ENCODE measurements around the gene KCNQ1. TPM values are rescaled to one million over a fixed set of nuclear protein-coding genes. Genes with fewer than 3 reads are reported as not detected.

The KCNQ1 gene
- total and polyA plus RNA-seq, 7 experiments from 2014 or later: 14.7 to 46.4 (median 36.9) TPM

GRCh38 chr11:2862395-2863275, 417.8 kb downstream of the KCNQ1 start:
- POLR2A ChIA-PET: no interaction called here
- Mint-ChIP-seq H3K36me3 (peaks cover 0 to 4% (median 0%) of the 10 kb centered on the region in 5 donors), H3K4me1 (peaks cover 0 to 6% (median 0%) of the 10 kb centered on the region in 7 donors), H3K27me3 (peaks cover 31 to 53% (median 46%) of the 10 kb centered on the region in 5 donors), H3K4me3 (peak overlapping the region in 1 of 10 donors; percentile 11), H3K9me3 (peaks cover 0 to 7% (median 0%) of the 10 kb centered on the region in 11 donors), H3K27ac (no peak overlapping the region)
- no peak overlapping the region for H3K27ac ChIP-seq (ENCODE audit: low read depth, low read length)
- no peaks in the 10 kb centered on the region for H3K4me1 ChIP-seq (ENCODE audit: control insufficient read depth in 2 of 2, insufficient read depth in 2 of 2, low read length in 2 of 2)
- H3K36me3 ChIP-seq (ENCODE audit: control insufficient read depth in 2 of 3, insufficient read depth in 3 of 3, low read length in 3 of 3): no peaks in the 10 kb centered on the region
- DNase-seq: no peak
- H3K9me3 ChIP-seq (ENCODE audit: control insufficient read depth in 2 of 3, low read length in 3 of 3): peaks cover 0 to 3% (median 0%) of the 10 kb centered on the region in 3 experiments
- no peak overlapping the region for H3K4me3 ChIP-seq (ENCODE audit: low read length)
- no peaks in the 10 kb centered on the region for H3K27me3 ChIP-seq (ENCODE audit: control insufficient read depth in 2 of 2, insufficient read depth in 2 of 2, low read length in 2 of 2)
- no peak for ATAC-seq
- intact Hi-C loops (cut with micrococcal nuclease): no loop called here
- CTCF ChIA-PET: no interaction called here

DNA sequence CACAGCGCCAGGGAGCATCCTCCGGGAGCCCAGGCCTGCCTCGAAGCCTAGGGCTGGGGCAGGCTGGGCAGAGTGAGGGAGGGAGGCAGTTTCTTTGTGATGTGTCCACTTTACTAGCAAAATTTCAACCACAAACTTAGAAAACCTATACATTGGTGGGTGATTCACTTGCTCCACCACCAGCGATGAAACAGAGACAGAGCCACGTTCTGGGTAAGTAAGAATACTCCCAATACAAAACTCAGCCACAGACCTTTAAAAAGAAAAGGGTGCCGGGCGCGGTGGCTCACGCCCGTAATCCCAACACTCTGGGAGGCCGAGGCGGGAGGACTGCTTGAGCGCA, 418.4 kb downstream of the KCNQ1 start:
- no peak overlapping the region for H3K27ac ChIP-seq (ENCODE audit: low read depth, low read length)
- Mint-ChIP-seq H3K36me3 (peaks cover 0 to 4% (median 0%) of the 10 kb centered on the region in 5 donors), H3K4me3 (peak overlapping the region in 1 of 10 donors; percentile 11), H3K4me1 (peaks cover 0 to 6% (median 5%) of the 10 kb centered on the region in 7 donors), H3K27ac (peak overlapping the region in 1 of 9 donors; percentile 30), H3K9me3 (peaks cover 0 to 7% (median 0%) of the 10 kb centered on the region in 11 donors), H3K27me3 (peaks cover 37 to 59% (median 51%) of the 10 kb centered on the region in 5 donors)
- H3K27me3 ChIP-seq (ENCODE audit: control insufficient read depth in 2 of 2, insufficient read depth in 2 of 2, low read length in 2 of 2): no peaks in the 10 kb centered on the region
- POLR2A ChIA-PET: no interaction called here
- H3K36me3 ChIP-seq (ENCODE audit: control insufficient read depth in 2 of 3, insufficient read depth in 3 of 3, low read length in 3 of 3): no peaks in the 10 kb centered on the region
- intact Hi-C loops (cut with micrococcal nuclease): no loop called here
- CTCF ChIA-PET: no interaction called here
- DNase-seq (no peak), ATAC-seq (no peak)
- H3K4me1 ChIP-seq (ENCODE audit: control insufficient read depth in 2 of 2, insufficient read depth in 2 of 2, low read length in 2 of 2): no peaks in the 10 kb centered on the region
- H3K9me3 ChIP-seq (ENCODE audit: control insufficient read depth in 2 of 3, low read length in 3 of 3): peaks cover 0 to 3% (median 0%) of the 10 kb centered on the region in 3 experiments
- no peak overlapping the region for H3K4me3 ChIP-seq (ENCODE audit: low read length)

DNA sequence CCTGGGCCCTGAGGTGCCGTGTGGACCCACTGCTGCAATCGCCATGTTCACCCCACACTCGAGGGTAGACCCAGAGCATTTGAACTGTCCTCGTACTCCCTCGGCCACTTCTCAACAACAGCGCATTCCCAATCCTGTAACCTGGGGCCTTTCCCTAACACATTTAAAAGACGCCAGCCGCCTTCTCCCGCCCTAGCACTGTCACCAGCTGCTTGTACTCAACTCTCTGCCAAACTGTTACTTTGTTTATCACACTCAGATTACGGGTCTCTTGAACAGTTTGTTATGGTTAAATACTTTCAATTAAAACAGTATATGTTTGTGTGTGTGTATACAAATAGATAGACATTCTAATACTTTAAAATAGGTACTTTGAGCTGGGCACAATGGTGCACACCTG, 420.1 kb downstream of the KCNQ1 start:
- peaks cover 48 to 67% (median 56%) of the 10 kb centered on the region in 5 donors for H3K27me3 Mint-ChIP-seq

DNA sequence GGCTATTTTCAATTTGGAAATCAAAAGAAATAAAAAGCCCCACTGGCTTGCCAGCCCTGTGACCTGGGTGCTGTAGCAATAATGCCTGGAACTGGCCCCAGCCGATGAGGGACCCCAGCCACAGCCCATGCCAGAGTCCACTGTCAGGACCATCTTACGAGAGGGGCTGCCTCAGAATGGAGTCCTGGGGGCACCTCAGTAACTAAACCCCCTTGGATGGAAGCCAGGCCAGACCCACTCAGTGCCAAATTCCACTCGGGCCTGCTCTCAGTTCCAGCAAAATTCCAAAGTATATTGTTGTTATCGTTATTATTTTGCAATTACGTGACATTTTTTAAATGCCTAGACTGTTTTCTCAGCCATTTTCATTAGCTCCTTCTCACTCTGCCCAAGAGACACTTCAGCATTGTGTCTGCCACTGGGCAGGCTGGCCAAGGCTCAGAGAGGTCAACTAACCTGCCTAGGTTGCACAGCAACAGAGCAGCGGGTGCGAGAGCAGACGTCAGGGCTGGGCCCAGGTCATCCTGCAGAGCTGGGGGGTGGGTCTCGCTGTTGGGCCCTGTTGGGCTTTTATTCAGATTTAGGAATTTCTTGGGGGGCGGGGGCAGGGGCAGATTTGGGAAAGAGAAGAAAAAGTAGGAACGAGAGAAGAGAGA, 421.2 kb downstream of the KCNQ1 start:
- Mint-ChIP-seq H3K4me1 (peaks cover 0 to 14% (median 6%) of the 10 kb centered on the region in 7 donors), H3K27me3 (peaks cover 46 to 67% (median 50%) of the 10 kb centered on the region in 5 donors), H3K9me3 (peaks cover 0 to 7% (median 0%) of the 10 kb centered on the region in 11 donors), H3K4me3 (no peak overlapping the region), H3K36me3 (peaks cover 0 to 4% (median 0%) of the 10 kb centered on the region in 5 donors), H3K27ac (no peak overlapping the region)
- H3K36me3 ChIP-seq (ENCODE audit: control insufficient read depth in 2 of 3, insufficient read depth in 3 of 3, low read length in 3 of 3): no peaks in the 10 kb centered on the region
- peaks cover 0 to 4% of the 10 kb centered on the region in 2 donors for H3K27me3 ChIP-seq (ENCODE audit: control insufficient read depth in 2 of 2, insufficient read depth in 2 of 2, low read length in 2 of 2)
- H3K4me3 ChIP-seq (ENCODE audit: low read length): no peak overlapping the region
- CTCF ChIA-PET: no interaction called here
- peaks cover 0 to 3% (median 0%) of the 10 kb centered on the region in 3 experiments for H3K9me3 ChIP-seq (ENCODE audit: control insufficient read depth in 2 of 3, low read length in 3 of 3)
- H3K4me1 ChIP-seq (ENCODE audit: control insufficient read depth in 2 of 2, insufficient read depth in 2 of 2, low read length in 2 of 2): no peaks in the 10 kb centered on the region
- DNase-seq (no peak), ATAC-seq (no peak)
- H3K27ac ChIP-seq (ENCODE audit: low read depth, low read length): no peak overlapping the region
- POLR2A ChIA-PET: no interaction called here
- intact Hi-C loops (cut with micrococcal nuclease): no loop called here

More for the DNA sequence above, 420.1 kb downstream of the KCNQ1 start:
- H3K27ac ChIP-seq (ENCODE audit: low read depth, low read length): no peak overlapping the region
- peaks cover 0 to 7% (median 0%) of the 10 kb centered on the region in 11 donors for H3K9me3 Mint-ChIP-seq
- intact Hi-C loops (cut with micrococcal nuclease): no loop called here
- POLR2A ChIA-PET: no interaction called here
- H3K27ac Mint-ChIP-seq: no peak overlapping the region
- CTCF ChIA-PET: no interaction called here
- peaks cover 0 to 14% (median 5%) of the 10 kb centered on the region in 7 donors for H3K4me1 Mint-ChIP-seq
- H3K36me3 ChIP-seq (ENCODE audit: control insufficient read depth in 2 of 3, insufficient read depth in 3 of 3, low read length in 3 of 3): no peaks in the 10 kb centered on the region
- peaks cover 0 to 3% (median 0%) of the 10 kb centered on the region in 3 experiments for H3K9me3 ChIP-seq (ENCODE audit: control insufficient read depth in 2 of 3, low read length in 3 of 3)
- DNase-seq (no peak), ATAC-seq (no peak)
- no peak overlapping the region for H3K4me3 ChIP-seq (ENCODE audit: low read length)
- H3K27me3 ChIP-seq (ENCODE audit: control insufficient read depth in 2 of 2, insufficient read depth in 2 of 2, low read length in 2 of 2): no peaks in the 10 kb centered on the region
- H3K4me3 Mint-ChIP-seq: no peak overlapping the region
- no peaks in the 10 kb centered on the region for H3K4me1 ChIP-seq (ENCODE audit: control insufficient read depth in 2 of 2, insufficient read depth in 2 of 2, low read length in 2 of 2)
- H3K36me3 Mint-ChIP-seq: peaks cover 0 to 4% (median 0%) of the 10 kb centered on the region in 5 donors

- CTCF ChIA-PET: no interaction called here
- Histone ChIP-seq H3K27me3 (ENCODE audit: control insufficient read depth in 2 of 2, insufficient read depth in 2 of 2, low read length in 2 of 2) (peaks cover 0 to 4% of the 10 kb centered on the region in 2 donors), H3K27ac (ENCODE audit: low read depth, low read length) (no peak overlapping the region), H3K4me1 (ENCODE audit: control insufficient read depth in 2 of 2, insufficient read depth in 2 of 2, low read length in 2 of 2) (no peaks in the 10 kb centered on the region), H3K36me3 (ENCODE audit: control insufficient read depth in 2 of 3, insufficient read depth in 3 of 3, low read length in 3 of 3) (no peaks in the 10 kb centered on the region), H3K4me3 (ENCODE audit: low read length) (no peak overlapping the region), H3K9me3 (ENCODE audit: control insufficient read depth in 2 of 3, low read length in 3 of 3) (peaks cover 0 to 3% (median 0%) of the 10 kb centered on the region in 3 experiments)
- Mint-ChIP-seq H3K27me3 (peaks cover 51 to 70% (median 54%) of the 10 kb centered on the region in 5 donors), H3K36me3 (peaks cover 0 to 4% (median 0%) of the 10 kb centered on the region in 5 donors), H3K4me3 (peak overlapping the region in 3 of 10 donors; percentile 2 to 22 (median 3)), H3K4me1 (peaks cover 0 to 18% (median 15%) of the 10 kb centered on the region in 7 donors), H3K27ac (no peak overlapping the region), H3K9me3 (peaks cover 0 to 7% (median 0%) of the 10 kb centered on the region in 11 donors)
- DNase-seq: no peak
- no peak for ATAC-seq
- POLR2A ChIA-PET: no interaction called here
- intact Hi-C loops (cut with micrococcal nuclease): no loop called here
Observed at GRCh38 chr11:2867142-2867541, 422.3 kb downstream of the KCNQ1 start.

GRCh38 chr11:2867722-2868505, 423.1 kb downstream of the KCNQ1 start:
- Histone ChIP-seq H3K9me3 (ENCODE audit: control insufficient read depth in 2 of 3, low read length in 3 of 3) (peaks cover 0 to 3% (median 0%) of the 10 kb centered on the region in 3 experiments), H3K36me3 (ENCODE audit: control insufficient read depth in 2 of 3, insufficient read depth in 3 of 3, low read length in 3 of 3) (no peaks in the 10 kb centered on the region), H3K4me1 (ENCODE audit: control insufficient read depth in 2 of 2, insufficient read depth in 2 of 2, low read length in 2 of 2) (no peaks in the 10 kb centered on the region), H3K27me3 (ENCODE audit: control insufficient read depth in 2 of 2, insufficient read depth in 2 of 2, low read length in 2 of 2) (peaks cover 0 to 4% of the 10 kb centered on the region in 2 donors), H3K4me3 (ENCODE audit: low read length) (no peak overlapping the region), H3K27ac (ENCODE audit: low read depth, low read length) (no peak overlapping the region)
- ATAC-seq (no peak), DNase-seq (no peak)
- Mint-ChIP-seq H3K36me3 (peaks cover 0 to 4% (median 0%) of the 10 kb centered on the region in 5 donors), H3K4me3 (peak overlapping the region in 5 of 10 donors; percentile 10 to 58 (median 50)), H3K4me1 (peaks cover 0 to 18% (median 15%) of the 10 kb centered on the region in 7 donors), H3K27ac (no peak overlapping the region), H3K9me3 (peaks cover 0 to 7% (median 0%) of the 10 kb centered on the region in 11 donors), H3K27me3 (peaks cover 51 to 72% (median 54%) of the 10 kb centered on the region in 5 donors)
- ChIA-PET POLR2A (no interaction called here), CTCF (no interaction called here)
- intact Hi-C loops (cut with micrococcal nuclease): no loop called here

Data from naive thymus-derived CD4-positive, alpha-beta T cell (primary cell).